NCI-H2081 (cell line): ENCODE measurements around the gene ADH5.
"Not testable (repeated sequence)": the region's sequence is repeated elsewhere in the genome, so short reads cannot be mapped to it uniquely, and the experiment has no call there.

Experiments
- DNase-seq, 2 experiments: peaks; one replicate each; lab custom pipeline; 2025; lab: John Stamatoyannopoulos, UW

ADH5 gene

DNA sequence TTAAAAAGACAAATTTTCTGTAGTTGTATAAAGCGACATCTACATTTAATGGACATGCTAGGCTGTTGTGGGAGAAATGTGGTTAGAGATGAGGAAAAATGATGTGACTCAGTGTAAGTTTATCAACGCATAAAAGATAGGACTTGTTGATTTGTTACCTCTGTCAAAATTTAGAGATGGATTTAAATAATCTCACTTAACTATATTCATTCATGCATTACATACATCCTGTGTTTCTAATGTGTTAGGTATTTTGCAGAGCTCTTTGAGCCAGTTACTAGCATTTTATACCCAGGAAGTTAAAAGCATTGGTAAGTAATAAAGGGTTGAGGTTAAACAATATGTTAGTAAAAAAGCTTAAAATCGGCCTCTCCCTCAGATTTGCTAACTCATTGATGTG, 58.7 kb downstream of the ADH5 start:
- DNase-seq, result no peak

GRCh38 chr4:99029018-99029735, 59.4 kb downstream of the ADH5 start:
- DNase-seq, result no peak

GRCh38 chr4:99028187-99028586, 60.4 kb downstream of the ADH5 start:
- no peak for DNase-seq

GRCh38 chr4:99027304-99027703, 61.3 kb downstream of the ADH5 start:
- no peak for DNase-seq

DNA sequence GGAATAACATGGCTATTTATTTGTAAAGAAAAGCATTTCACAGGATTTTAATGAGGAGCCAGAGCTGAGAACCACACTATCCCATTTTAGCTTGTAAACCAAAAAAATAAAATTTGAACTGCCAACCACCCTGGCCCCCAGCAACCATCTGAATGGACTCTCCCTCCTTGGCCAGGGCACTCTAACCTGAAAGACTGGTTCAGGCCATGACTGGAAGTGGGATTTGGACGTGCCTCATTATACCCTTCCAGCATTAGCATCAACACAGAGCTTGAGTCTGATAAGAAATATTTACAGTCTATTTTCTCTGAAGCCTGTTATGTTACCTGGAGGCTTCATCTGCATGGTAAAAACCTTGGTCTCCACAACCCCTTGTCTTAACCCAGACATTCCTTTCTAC, 63.1 kb downstream of the ADH5 start:
- DNase-seq, result no peak

- DNase-seq, result no peak
Measured at GRCh38 chr4:99024481-99025275, 63.9 kb downstream of the ADH5 start.

DNA sequence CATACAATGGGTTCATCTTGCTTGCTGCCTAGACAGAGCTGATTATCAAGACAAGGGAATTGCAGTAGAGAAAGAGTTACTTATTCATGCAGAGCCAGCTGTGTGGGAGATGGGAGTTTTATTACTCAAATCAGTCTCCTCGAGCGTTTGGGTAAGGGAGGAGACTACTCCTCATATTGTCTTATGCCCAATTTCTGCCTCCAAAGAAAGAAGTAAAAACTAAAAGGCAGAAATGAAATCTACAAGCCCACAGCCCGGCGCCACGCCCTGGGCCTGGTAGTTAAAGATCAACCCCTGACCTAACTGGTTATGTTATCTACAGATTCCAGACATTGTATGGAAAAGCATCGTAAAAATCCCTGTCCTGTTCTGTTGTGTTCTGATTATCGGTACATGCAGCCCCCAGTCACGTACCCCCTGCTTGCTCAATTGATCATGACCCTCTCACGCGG, 64.8 kb downstream of the ADH5 start:
- not testable (repeated sequence) for DNase-seq

DNA sequence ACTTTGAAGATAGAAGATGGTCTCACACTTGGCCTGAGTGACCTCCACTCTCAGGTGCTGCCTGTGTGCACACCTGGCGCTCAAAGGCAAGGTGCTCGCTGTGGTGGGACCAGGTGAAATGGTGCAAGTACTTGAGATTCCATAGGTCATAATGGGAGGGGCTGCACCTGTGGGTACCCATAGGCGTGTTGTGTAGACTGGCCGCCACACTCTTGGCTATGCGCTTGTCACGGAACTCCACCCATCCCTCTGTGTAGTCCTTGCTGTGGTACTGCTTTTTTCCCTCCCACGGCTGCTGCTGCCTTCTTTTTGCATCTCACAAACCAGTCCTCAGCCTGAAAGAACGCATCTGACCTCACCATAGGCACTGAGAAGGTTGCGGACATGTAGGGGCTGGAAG, 66.0 kb downstream of the ADH5 start:
- DNase-seq, result no peak

- no peak for DNase-seq
Measured at GRCh38 chr4:99021386-99021785, 67.2 kb downstream of the ADH5 start.
